ENCODE data around the gene MET. TPM values are rescaled to one million over a fixed set of nuclear protein-coding genes. Genes with fewer than 3 reads are reported as not detected.

The MET gene
- total and polyA plus RNA-seq, 2 of the 8 experiments (the other 6 are each of a cell fraction or from before 2014, with no cell fraction given) = 3.5 to 12.9 TPM

GRCh38 chr7:116828281-116828680 lies 156.3 kb downstream of the MET start:
- no peak overlapping the region for H3K14ac ChIP-seq (ENCODE audit: insufficient read length)
- no peak overlapping the region for H3K9ac ChIP-seq (replicated peaks in 1 of 4; ENCODE audit: extremely low read depth in 1 of 4, low read depth in 3 of 4, low read length in 3 of 4)
- H4K5ac ChIP-seq (ENCODE audit: insufficient read length, low read depth, low read length) = no peak overlapping the region
- no peaks in the 10 kb centered on the region for H3K79me1 ChIP-seq (ENCODE audit: low read depth, low read length)
- H3K79me2 ChIP-seq (ENCODE audit: control insufficient read depth in 1 of 2, insufficient read depth in 2 of 2, low read length in 2 of 2) = no peaks in the 10 kb centered on the region
- H4K8ac ChIP-seq (ENCODE audit: extremely low read depth, insufficient read depth, low read length) = no peak overlapping the region
- no peaks in the 10 kb centered on the region for H3K36me3 ChIP-seq (ENCODE audit: control insufficient read depth in 2 of 4, insufficient read depth in 4 of 4, low read length in 3 of 4)
- no peak overlapping the region for H3K18ac ChIP-seq (ENCODE audit: extremely low read depth, low read length)
- H3K27ac ChIP-seq (ENCODE audit: low read depth, low read length) = no peak overlapping the region
- H4K91ac ChIP-seq (replicated peaks; ENCODE audit: insufficient read length, low read length) = no peak overlapping the region
- no peaks in the 10 kb centered on the region for H3K9me3 ChIP-seq (ENCODE audit: insufficient read depth in 2 of 2, low read depth in 1 of 2, low read length in 1 of 2)
- no peak overlapping the region for H2AFZ ChIP-seq (ENCODE audit: low read length)
- no peaks in the 10 kb centered on the region for H3K4me1 ChIP-seq (replicated peaks in 1 of 4; ENCODE audit: control insufficient read depth in 3 of 4, insufficient read depth in 4 of 4, low read length in 3 of 4)
- H2BK15ac ChIP-seq (ENCODE audit: low read length) = no peak overlapping the region
- H2BK5ac ChIP-seq (ENCODE audit: low read depth, low read length) = no peak overlapping the region
- no peak overlapping the region for H3K56ac ChIP-seq (replicated peaks; ENCODE audit: insufficient read length, low read depth, low read length)
- POLR2A ChIA-PET (ENCODE audit: partially characterized antibody) = no interaction called here
- FAIRE-seq = no peak
- WGBS, 2 experiments (ENCODE audit: extremely low coverage in 1 of 2, insufficient coverage in 1 of 2, insufficient read length in 1 of 2, insufficient replicate concordance in 2 of 2, low coverage in 1 of 2, low lambda C conversion rate in 2 of 2, missing lambda C conversion rate in 1 of 2) = 88% methylated on average over 3 of the region's 4 CpGs; no CpG with 5 or more reads in 1 of the 2 experiments
- no peaks in the 10 kb centered on the region for H4K20me1 ChIP-seq (replicated peaks in 1 of 2; ENCODE audit: control insufficient read depth in 1 of 2, insufficient read depth in 2 of 2, low read length in 2 of 2)
- no peak overlapping the region for H3K23ac ChIP-seq (ENCODE audit: insufficient read length)
- no peak overlapping the region for H2BK12ac ChIP-seq (ENCODE audit: low read depth, low read length)
- H3K4me3 ChIP-seq (ENCODE audit: extremely low read depth in 1 of 4, insufficient read depth in 2 of 4, low read depth in 3 of 4, low read length in 4 of 4) = no peak overlapping the region
- no peak overlapping the region for H2AK5ac ChIP-seq (ENCODE audit: low read depth, low read length)
- no peaks in the 10 kb centered on the region for H3K23me2 ChIP-seq (ENCODE audit: low read depth, low read length)
- TF ChIP-seq RAD21 (IDR thresholded peaks at IDR 0.05 in 1 of 2, conservative IDR thresholded peaks at IDR 0.05 in 1 of 2; ENCODE audit: low read depth in 2 of 2, low read length in 2 of 2) (peak; percentile 73 to 81), GTF2F1 (IDR thresholded peaks at IDR 0.05; ENCODE audit: borderline replicate concordance, low read depth, low read length) (no peak), CTCF (IDR thresholded peaks at IDR 0.05; ENCODE audit: control extremely low read depth in 1 of 3, insufficient read depth in 1 of 3, low read depth in 1 of 3, low read length in 3 of 3) (peak; percentile 44 to 63 (median 45))
- H3K4me2 ChIP-seq (ENCODE audit: insufficient read depth in 1 of 2, low read depth in 2 of 2, low read length in 2 of 2) = no peak overlapping the region
- no peak overlapping the region for H3K4ac ChIP-seq (replicated peaks; ENCODE audit: insufficient read length, low read depth, low read length)
- CTCF ChIA-PET (ENCODE audit: partially characterized antibody) = interaction anchor here (0.6 to 2.1 kb wide), 8 partner anchors 11 to 316 kb away, joined by 3 to 5 read pairs (median 4); no protein-coding TSS in a partner anchor
- H2BK20ac ChIP-seq (ENCODE audit: low read length) = no peak overlapping the region
- H2BK120ac ChIP-seq (replicated peaks; ENCODE audit: low read depth, low read length) = no peak overlapping the region
- no peak for DNase-seq (ENCODE audit: low read depth in 1 of 2, low spot score in 2 of 2)
- H3K27me3 ChIP-seq (replicated peaks in 1 of 4; ENCODE audit: control insufficient read depth in 3 of 4, extremely low read depth in 1 of 4, insufficient read depth in 3 of 4, low read length in 3 of 4) = no peaks in the 10 kb centered on the region
